PC-3 (cell line): ENCODE measurements around the gene PLCL1.

Source experiments
- CTCF ChIP-seq: fragments of 300-600 bp; sonication (generic); conservative IDR thresholded peaks from 2 replicates; pipeline ENCODE4 v1.5.1; 2017; ENCODE audit warnings: antibody characterized with exemption, low read depth, mild to moderate bottlenecking, low read length
- EZH2 ChIP-seq: fragments of 300-600 bp; sonication (generic); IDR thresholded peaks from one replicate; pipeline ENCODE4 v1.6.1; 2017; ENCODE audit warnings: antibody characterized with exemption, mild to moderate bottlenecking, low read length; ENCODE audit not compliant: unreplicated experiment
- EZH2phosphoT487 ChIP-seq: fragments of 300-600 bp; sonication (generic); IDR thresholded peaks from 2 replicates; pipeline ENCODE4 v1.6.1; 2018; ENCODE audit warnings: mild to moderate bottlenecking, antibody characterized with exemption, low read length, borderline replicate concordance

GRCh38 chr2:198063242-198063641 is 258.8 kb downstream of the PLCL1 start:
- TF ChIP-seq CTCF (no peak), EZH2 (no peak), EZH2phosphoT487 (no peak)
